ENCODE measurements around the gene DLGAP4. TPM values are rescaled to one million over a fixed set of nuclear protein-coding genes. Genes with fewer than 3 reads are reported as not detected.

Gene DLGAP4
- total and polyA plus RNA-seq, 9 of the 15 experiments (the other 6 are each of a cell fraction or from before 2014, with no cell fraction given): 0.31 to 34.1 (median 4.5) TPM

- Histone ChIP-seq H3K27ac (ENCODE audit: extremely low read depth, low read depth, low read length) (no peak overlapping the region), H3K79me2 (ENCODE audit: control insufficient read depth, insufficient read depth, low read length) (no peaks in the 10 kb centered on the region), H3K36me3 (ENCODE audit: control insufficient read depth, insufficient read depth, low read length) (no peaks in the 10 kb centered on the region), H3K9me1 (ENCODE audit: control insufficient read depth, insufficient read depth, low read length) (peaks cover 4% of the 10 kb centered on the region), H3K9me3 (replicated peaks; ENCODE audit: control insufficient read depth, insufficient read depth, low read depth, low read length) (no peaks in the 10 kb centered on the region), H2AFZ (ENCODE audit: low read depth, low read length) (no peak overlapping the region), H3K27me3 (ENCODE audit: control insufficient read depth in 2 of 2, insufficient read depth in 2 of 2, low read length in 2 of 2) (peaks cover 0 to 35% of the 10 kb centered on the region in 2 experiments; a peak in 3 of 5 replicates), H4K20me1 (replicated peaks; ENCODE audit: control insufficient read depth, insufficient read depth, low read length) (peaks cover 21% of the 10 kb centered on the region; the same call in 1 of the 2 replicates), H3K4me3 (no peak overlapping the region), H3K4me2 (ENCODE audit: insufficient read depth, low read length) (no peak overlapping the region), H3K4me1 (replicated peaks in 1 of 2; ENCODE audit: control insufficient read depth in 2 of 2, insufficient read depth in 2 of 2, low read length in 2 of 2) (peaks cover 0 to 12% of the 10 kb centered on the region in 2 experiments; a peak in 2 of 5 replicates), H3K9ac (ENCODE audit: insufficient read depth in 1 of 2, low read depth in 2 of 2, low read length in 2 of 2) (no peak overlapping the region)
- FAIRE-seq (no peak), ATAC-seq (no peak), DNase-seq (ENCODE audit: extremely low read depth in 1 of 4, low spot score in 3 of 4) (no peak)
- BruUV-seq (replicated peaks): no TSS peak
- CTCF ChIA-PET (ENCODE audit: low intra/inter-chr PET ratio): no interaction called here
- TF ChIP-seq TSC22D4 (tag; IDR thresholded peaks at IDR 0.05): no peak
- no peak for TF ChIP-seq ZNF133 (CRISPR knock-in tag; IDR thresholded peaks at IDR 0.05)
- no peak for TF ChIP-seq ZNF584 (CRISPR knock-in tag; IDR thresholded peaks at IDR 0.05; ENCODE audit: low read depth)
- TF ChIP-seq ELF2 (CRISPR knock-in tag; IDR thresholded peaks at IDR 0.05): no peak
- TF ChIP-seq STAT5B (CRISPR knock-in tag; IDR thresholded peaks at IDR 0.05): no peak
- no peak for TF ChIP-seq ZNF280B (CRISPR knock-in tag; IDR thresholded peaks at IDR 0.05)
- TF ChIP-seq NFXL1 (CRISPR knock-in tag; IDR thresholded peaks at IDR 0.05): no peak
- POLR2A ChIA-PET: interaction anchor here (1.0 to 1.2 kb wide), 2 partner anchors 22 to 25 kb away, joined by 3 read pairs; no protein-coding TSS in a partner anchor
- in situ Hi-C loops (cut with MboI): no loop called here
- WGBS (ENCODE audit: insufficient coverage, low coverage, missing lambda C conversion rate): 0% methylated on average over 8 of the region's 8 CpGs
- intact Hi-C loops (cut with micrococcal nuclease): no loop called here
Observed at GRCh38 chr20:36342331-36343120, 36.4 kb downstream of the DLGAP4 start.

Measured in K562 (cell line).